Kidney (tissue), 14 donors: ENCODE measurements around the gene CALCOCO1. TPM values are rescaled to one million over a fixed set of nuclear protein-coding genes. Genes with fewer than 3 reads are reported as not detected.

Source experiments
- DNase-seq, 5 donors: peaks; one replicate each; pipeline ENCODE4 v3.0.0-alpha.2; 2013 to 2020
- FAIRE-seq: peaks from 2 replicates; lab custom pipeline; 2012; peaks lifted over from hg19 to GRCh38; lab: Jason Lieb, UNC
- H3K27ac ChIP-seq, 2 donors: one replicate each; pipeline ENCODE4 v1.7.0; 2013; ENCODE audit warnings: low read depth in 2 of 2, low read length in 2 of 2, inconsistent platforms in 1 of 2
- H3K27me3 ChIP-seq: one replicate; pipeline ENCODE4 v1.7.1; 2013; ENCODE audit warnings: low read length, inconsistent platforms; ENCODE audit not compliant: control insufficient read depth, insufficient read depth
- H3K36me3 ChIP-seq, 3 donors: one replicate each; pipeline versions ENCODE4 v1.7.0 to v1.7.1; 2013; ENCODE audit warnings: low read length in 3 of 3, control low read depth in 1 of 3, inconsistent platforms in 1 of 3; ENCODE audit not compliant: insufficient read depth in 3 of 3, control insufficient read depth in 2 of 3
- H3K4me1 ChIP-seq, 3 donors: one replicate each; pipeline versions ENCODE4 v1.7.0 to v1.7.1; 2013; ENCODE audit warnings: low read length in 3 of 3, inconsistent platforms in 1 of 3, low read depth in 1 of 3; ENCODE audit not compliant: control insufficient read depth in 2 of 3, insufficient read depth in 2 of 3
- H3K4me3 ChIP-seq, 3 donors: one replicate each; pipeline versions ENCODE4 v1.7.0 to v1.8.1; 2013; ENCODE audit warnings: low read length in 3 of 3, control low read depth in 1 of 3, inconsistent platforms in 1 of 3
- H3K9ac ChIP-seq, 3 donors: one replicate each; pipeline versions ENCODE4 v1.7.0 to v1.7.1; 2013; ENCODE audit warnings: low read length in 3 of 3, control low read depth in 1 of 3, inconsistent platforms in 1 of 3
- H3K9me3 ChIP-seq, 3 donors: one replicate each; pipeline versions ENCODE4 v1.7.0 to v1.7.1; 2013; ENCODE audit warnings: low read length in 3 of 3, control low read depth in 1 of 3, inconsistent platforms in 1 of 3; ENCODE audit not compliant: control insufficient read depth in 2 of 3, insufficient read depth in 1 of 3
- CTCF ChIP-seq: IDR thresholded peaks from 3 replicates; pipeline ENCODE4 v1.5.1; 2012; ENCODE audit warnings: mild to moderate bottlenecking, moderate library complexity, borderline replicate concordance; ENCODE audit not compliant: insufficient read depth; ENCODE audit errors: extremely low read depth
- intact Hi-C: fragments of 100-400 bp; cut with DNase I; formaldehyde crosslinking; loops from one replicate; pipeline ENCODE4 v1.11.1; 2022
- polyA plus RNA-seq: library from polyadenylated mRNA; stranded (reverse); fragments of 350-450 nt; fragmentation: Illumina TruSeq; extraction: RNeasy Lipid Tissue Mini Kit (QIAGEN cat#74804); gene quantifications from one replicate; pipeline ENCODE4 v1.2.3, GENCODE V29; 2014; ENCODE audit warnings: low read depth, low replicate concordance; ENCODE audit not compliant: insufficient read depth
- total RNA-seq: library from RNA; stranded (reverse); fragmentation: NEBNext Ultra II Directional; extraction: Animal tissue kit (Norgen Biotek cat#: 25700); gene quantifications from one replicate; pipeline ENCODE4 v1.2.1, GENCODE V29; 2021
- donor health status: control.
- donor health status: control.
- donor health status: control.
- donor health status: control.
- donor health status: control.
- donor health status: DM: yes; HTN: yes; CAD: no.
- donor health status: Normal renal cell carcinoma (clear cell type).

Gene CALCOCO1
- total and polyA plus RNA-seq, 2 donors from 2014 or later: 82.2 to 109 TPM

- intact Hi-C loops: no loop called here
- no peak overlapping the region for H3K27ac ChIP-seq
- no peak overlapping the region for H3K9ac ChIP-seq
- no peak for DNase-seq
- no peak for FAIRE-seq
- peak overlapping the region in 1 of 3 donors; percentile 17 for H3K4me3 ChIP-seq
- no peaks in the 10 kb centered on the region for H3K9me3 ChIP-seq
- H3K27me3 ChIP-seq: peaks cover 12% of the 10 kb centered on the region
- peaks cover 0 to 2% (median 0%) of the 10 kb centered on the region in 3 donors for H3K4me1 ChIP-seq
- no peaks in the 10 kb centered on the region for H3K36me3 ChIP-seq
- no peak for TF ChIP-seq CTCF
These were observed 29.2 kb upstream of the CALCOCO1 start for GRCh38 chr12:53756300-53757100.

GRCh38 chr12:53755893-53756292 lies 28.6 kb upstream of the CALCOCO1 start:
- H3K27ac ChIP-seq: no peak overlapping the region
- intact Hi-C loops: no loop called here
- H3K4me1 ChIP-seq: peaks cover 0 to 5% (median 0%) of the 10 kb centered on the region in 3 donors
- no peaks in the 10 kb centered on the region for H3K9me3 ChIP-seq
- no peak overlapping the region for H3K4me3 ChIP-seq
- DNase-seq: peak in 1 of 5 donors; percentile 54
- no peak overlapping the region for H3K9ac ChIP-seq
- H3K27me3 ChIP-seq: peaks cover 13% of the 10 kb centered on the region
- H3K36me3 ChIP-seq: no peaks in the 10 kb centered on the region
- no peak for FAIRE-seq
- TF ChIP-seq CTCF: no peak

GRCh38 chr12:53755451-53755891 lies 28.2 kb upstream of the CALCOCO1 start:
- H3K4me3 ChIP-seq: no peak overlapping the region
- H3K9ac ChIP-seq: no peak overlapping the region
- H3K27me3 ChIP-seq: peaks cover 17% of the 10 kb centered on the region
- intact Hi-C loops: no loop called here
- TF ChIP-seq CTCF: no peak
- DNase-seq (no peak), FAIRE-seq (no peak)
- no peaks in the 10 kb centered on the region for H3K36me3 ChIP-seq
- H3K4me1 ChIP-seq: peaks cover 0 to 9% (median 2%) of the 10 kb centered on the region in 3 donors
- no peaks in the 10 kb centered on the region for H3K9me3 ChIP-seq
- H3K27ac ChIP-seq: no peak overlapping the region
